GM20000 (cell line): Measurements from ENCODE around the gene HBM.

Experiments used
- DNase-seq: peaks from one replicate; pipeline ENCODE4 v3.0.0; 2012; ENCODE audit warnings: low spot score
- CTCF ChIP-seq: IDR thresholded peaks from 2 replicates; pipeline ENCODE4 v1.5.1; 2012; ENCODE audit warnings: mild to moderate bottlenecking, control low read depth; ENCODE audit errors: extremely low read depth, missing control alignments

Gene HBM

DNA sequence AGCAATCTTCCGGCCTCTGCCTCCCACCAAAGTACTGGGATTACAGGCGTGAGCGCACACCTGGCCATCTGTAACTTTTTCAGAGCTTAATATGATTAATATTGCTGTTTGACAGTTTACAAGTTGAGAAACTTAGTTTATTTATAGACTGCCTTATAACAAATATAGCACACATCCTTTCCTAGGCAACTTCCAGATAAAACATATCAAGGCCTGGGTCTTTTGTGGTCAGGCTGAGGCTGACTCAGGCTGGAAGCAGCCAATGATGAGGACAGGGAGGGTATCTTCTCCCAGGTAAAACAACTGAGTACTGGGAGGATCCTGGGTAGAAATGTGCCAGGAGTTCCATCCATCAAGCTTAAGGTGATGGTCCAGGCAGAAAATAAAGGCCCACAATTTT, 47.2 kb downstream of the HBM start:
- TF ChIP-seq CTCF = no peak
- no peak for DNase-seq
